K562 (cell line): ENCODE results near the gene FCHO2. TPM values are rescaled to one million over a fixed set of nuclear protein-coding genes. Genes with fewer than 3 reads are reported as not detected.

Experiments used
- ATAC-seq: fragments of 200-7000 bp; cut with Tn5 transposase; 3 replicates; pipeline ENCODE4 v1.9.1; 2020; ENCODE audit warnings: moderate library complexity
- BruUV-seq: library from RNA; stranded (reverse); fragments of 400-500 nt; replicated peaks from 2 replicates; lab custom pipeline; 2021; lab: Mats Ljungman, UMichigan
- CTCF ChIA-PET: fragments of 300-600 bp; formaldehyde crosslinking; extraction: SDS; loops from one replicate; lab custom pipeline; 2021; ENCODE audit warnings: low intra/inter-chr PET ratio; lab: Yijun Ruan, JAX
- POLR2A ChIA-PET: fragments of 300-600, 350-650 bp; sonication (Branson Sonifier 250); formaldehyde crosslinking; extraction: SDS; loops from one replicate; lab custom pipeline; 2021; ENCODE audit warnings: antibody characterized with exemption, inconsistent platforms; lab: Yijun Ruan, JAX
- DNase-seq, 4 experiments: peaks; one replicate each; pipeline versions ENCODE4 v3.0.0 to v3.0.0-alpha.2; 2011 to 2018; ENCODE audit warnings: low spot score in 3 of 4, mixed read lengths in 3 of 4; ENCODE audit errors: extremely low read depth in 1 of 4
- FAIRE-seq: peaks from 2 replicates; lab custom pipeline; 2011; peaks lifted over from hg19 to GRCh38; lab: Jason Lieb, UNC
- H2AFZ ChIP-seq: 2 replicates; pipeline ENCODE4 v1.6.0; 2011; ENCODE audit warnings: low read depth, low read length, control low read depth, inconsistent platforms
- H3K27ac ChIP-seq: fragments of 200-600 bp; 3 replicates; pipeline ENCODE4 v1.8.0; 2011; ENCODE audit warnings: low read depth, mild to moderate bottlenecking, control low read depth, inconsistent platforms, low read length, moderate library complexity, mixed read lengths; ENCODE audit errors: extremely low read depth
- H3K27me3 ChIP-seq, 2 experiments: fragments of 300-600 bp in 1 of 2; 2 replicates in 1 of 2; 3 replicates in 1 of 2; pipeline versions ENCODE4 v1.6.0 to v1.8.0; 2011; ENCODE audit warnings: inconsistent platforms in 2 of 2, low read length in 2 of 2, mild to moderate bottlenecking in 1 of 2, mixed read lengths in 1 of 2, moderate library complexity in 1 of 2; ENCODE audit not compliant: control insufficient read depth in 2 of 2, insufficient read depth in 2 of 2
- H3K36me3 ChIP-seq: fragments of 300-600 bp; 3 replicates; pipeline ENCODE4 v1.8.0; 2011; ENCODE audit warnings: mild to moderate bottlenecking, low read length, inconsistent platforms; ENCODE audit not compliant: control insufficient read depth, insufficient read depth
- H3K4me1 ChIP-seq, 2 experiments: fragments of 200-600 bp in 1 of 2; replicated peaks in 1 of 2; 2 replicates in 1 of 2; 3 replicates in 1 of 2; pipeline versions ENCODE4 v1.5.1 to v1.8.0; 2011; ENCODE audit warnings: inconsistent platforms in 2 of 2, low read length in 2 of 2, mild to moderate bottlenecking in 1 of 2, mixed read lengths in 1 of 2, moderate library complexity in 1 of 2; ENCODE audit not compliant: control insufficient read depth in 2 of 2, insufficient read depth in 2 of 2
- H3K4me2 ChIP-seq: 2 replicates; pipeline ENCODE4 v1.6.1; 2011; ENCODE audit warnings: low read length, control low read depth, inconsistent platforms, mixed read lengths; ENCODE audit not compliant: insufficient read depth
- H3K4me3 ChIP-seq: fragments of 200-600 bp; sonication (generic), shearing (Covaris generic); 2 replicates; pipeline ENCODE4 v1.5.1; 2016; ENCODE audit warnings: control low read depth, inconsistent platforms
- H3K79me2 ChIP-seq: fragments of 200-600 bp; 3 replicates; pipeline ENCODE4 v1.8.0; 2011; ENCODE audit warnings: low read length, inconsistent platforms; ENCODE audit not compliant: control insufficient read depth, insufficient read depth
- H3K9ac ChIP-seq, 2 experiments: 2 replicates each; pipeline versions ENCODE4 v1.6.0 to v1.6.1; 2011; ENCODE audit warnings: low read depth in 2 of 2, low read length in 2 of 2, control low read depth in 1 of 2, inconsistent platforms in 1 of 2, mild to moderate bottlenecking in 1 of 2, mixed read lengths in 1 of 2; ENCODE audit not compliant: insufficient read depth in 1 of 2
- H3K9me1 ChIP-seq: one replicate; pipeline ENCODE4 v1.6.0; 2011; ENCODE audit warnings: inconsistent platforms, mild to moderate bottlenecking, low read length, moderate library complexity; ENCODE audit not compliant: control insufficient read depth, insufficient read depth
- H3K9me3 ChIP-seq: replicated peaks from 2 replicates; pipeline ENCODE4 v1.5.1; 2011; ENCODE audit warnings: low read depth, low read length, inconsistent platforms; ENCODE audit not compliant: control insufficient read depth, insufficient read depth
- H4K20me1 ChIP-seq: replicated peaks from 2 replicates; pipeline ENCODE4 v1.6.1; 2011; ENCODE audit warnings: low read length, inconsistent platforms, mixed read lengths; ENCODE audit not compliant: control insufficient read depth, insufficient read depth
- HDAC6 ChIP-seq: IDR thresholded peaks from 2 replicates; pipeline ENCODE4 v1.6.1; 2012; ENCODE audit warnings: low read depth, mild to moderate bottlenecking, control low read depth, inconsistent platforms, low read length, moderate library complexity
- RCOR1 ChIP-seq, 2 experiments: IDR thresholded peaks; 2 replicates each; pipeline ENCODE4 v1.6.1; 2012; ENCODE audit warnings: low read depth in 2 of 2, low read length in 2 of 2, borderline replicate concordance in 1 of 2, improper control_type of control experiment in 1 of 2
- ZNF507 ChIP-seq: conservative IDR thresholded peaks from 2 replicates; pipeline ENCODE4 v1.6.1; 2017; ENCODE audit warnings: missing genetic modification characterization, missing compliant biosample characterization
- WGBS: fragments of 100-300 bp; shearing (Covaris generic); methylation state at CpG from one replicate; pipeline ENCODE4 v1.1.6; 2016; ENCODE audit warnings: low coverage, mixed read lengths; ENCODE audit not compliant: insufficient coverage; ENCODE audit errors: missing lambda C conversion rate; 5-methylcytosine and 5-hydroxymethylcytosine counted together
- in situ Hi-C: fragments of 300-500 bp; cut with MboI; formaldehyde crosslinking; loops from 4 replicates; pipeline ENCODE4 v1.15.0; 2018; ENCODE audit warnings: inconsistent platforms, mixed read lengths
- intact Hi-C: fragments of 100-400 bp; cut with micrococcal nuclease; formaldehyde crosslinking; loops from 2 replicates; pipeline ENCODE4 v1.14.2; 2022
- polyA plus RNA-seq, 8 experiments: library from polyadenylated mRNA; depleted of rRNA in 4 of 8; stranded (reverse) in 5 of 8; unstranded in 3 of 8; fragments of >200 nt; fragmentation: Nextera tagmentation in 2 of 8; fragmentation: Illumina TruSeq in 1 of 8; extraction: Ambion mirVana in 2 of 8; extraction: Trizol in 1 of 8; gene quantifications; 2 replicates each; pipeline versions ENCODE4 v1.2.1 to v1.2.3, GENCODE V29; 2011 to 2014; ENCODE audit warnings: inconsistent platforms in 1 of 8, missing spikeins in 1 of 8
- total RNA-seq, 7 experiments: library from RNA; depleted of rRNA in 6 of 7; stranded (reverse); fragments of >200 nt in 6 of 7; fragmentation: Illumina TruSeq in 2 of 7; extraction: Trizol in 2 of 7; gene quantifications; 2 replicates each; pipeline versions ENCODE4 v1.2.1 to v1.2.3, GENCODE V29; 2011 to 2021; ENCODE audit warnings: low replicate concordance in 1 of 7
- TF ChIP-seq, protein P1 (sequence below), 2 experiments: fragments of 150-350 bp in 1 of 2; IDR thresholded peaks; 2 replicates each; pipeline ENCODE4 v1.6.1; 2012 to 2016; ENCODE audit warnings: low read depth in 2 of 2, low read length in 2 of 2, mild to moderate bottlenecking in 1 of 2, moderate library complexity in 1 of 2

FCHO2 gene
- total and polyA plus RNA-seq, 9 of the 15 experiments (the other 6 are each of a cell fraction or from before 2014, with no cell fraction given): 4.4 to 13.4 (median 8.3) TPM

DNA sequence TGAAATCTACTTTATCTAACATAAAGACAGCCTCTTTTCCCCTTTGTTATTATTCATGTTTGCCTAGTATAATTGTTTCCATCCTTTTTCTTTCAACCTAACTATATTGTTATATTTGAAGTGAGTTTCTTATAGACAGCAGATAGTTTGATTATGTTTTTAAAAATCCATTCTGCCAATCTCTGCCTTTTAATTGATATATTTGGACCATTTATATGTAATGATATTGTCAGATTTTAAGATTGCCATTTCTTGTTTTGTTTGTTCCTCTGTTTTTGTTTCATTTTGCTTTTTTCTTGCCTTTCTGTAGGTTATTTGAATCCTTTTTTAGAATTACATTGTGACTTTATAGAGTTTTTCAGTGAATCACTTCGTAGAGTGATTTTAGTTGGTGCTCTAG, 89.8 kb downstream of the FCHO2 start:
- Histone ChIP-seq H3K9me3 (no peaks in the 10 kb centered on the region), H3K4me1 (no peaks in the 10 kb centered on the region), H3K36me3 (no peaks in the 10 kb centered on the region), H3K27ac (no peak overlapping the region), H3K27me3 (no peaks in the 10 kb centered on the region), H3K79me2 (no peaks in the 10 kb centered on the region), H4K20me1 (no peaks in the 10 kb centered on the region), H3K4me3 (no peak overlapping the region), H3K9me1 (no peaks in the 10 kb centered on the region), H3K9ac (no peak overlapping the region), H3K4me2 (no peak overlapping the region), H2AFZ (no peak overlapping the region)
- 77% methylated on average over 1 of the region's 1 CpG for WGBS
- ATAC-seq (no peak), DNase-seq (no peak), FAIRE-seq (no peak)
- no TSS peak for BruUV-seq
- TF ChIP-seq HDAC6 (no peak), ZNF507 (tag) (peak; percentile 93), RCOR1 (IDR thresholded peaks at IDR 0.05; ENCODE audit: borderline replicate concordance in 1 of 2, low read depth in 2 of 2, low read length in 2 of 2) (no peak)
- TF ChIP-seq, protein P1, sequence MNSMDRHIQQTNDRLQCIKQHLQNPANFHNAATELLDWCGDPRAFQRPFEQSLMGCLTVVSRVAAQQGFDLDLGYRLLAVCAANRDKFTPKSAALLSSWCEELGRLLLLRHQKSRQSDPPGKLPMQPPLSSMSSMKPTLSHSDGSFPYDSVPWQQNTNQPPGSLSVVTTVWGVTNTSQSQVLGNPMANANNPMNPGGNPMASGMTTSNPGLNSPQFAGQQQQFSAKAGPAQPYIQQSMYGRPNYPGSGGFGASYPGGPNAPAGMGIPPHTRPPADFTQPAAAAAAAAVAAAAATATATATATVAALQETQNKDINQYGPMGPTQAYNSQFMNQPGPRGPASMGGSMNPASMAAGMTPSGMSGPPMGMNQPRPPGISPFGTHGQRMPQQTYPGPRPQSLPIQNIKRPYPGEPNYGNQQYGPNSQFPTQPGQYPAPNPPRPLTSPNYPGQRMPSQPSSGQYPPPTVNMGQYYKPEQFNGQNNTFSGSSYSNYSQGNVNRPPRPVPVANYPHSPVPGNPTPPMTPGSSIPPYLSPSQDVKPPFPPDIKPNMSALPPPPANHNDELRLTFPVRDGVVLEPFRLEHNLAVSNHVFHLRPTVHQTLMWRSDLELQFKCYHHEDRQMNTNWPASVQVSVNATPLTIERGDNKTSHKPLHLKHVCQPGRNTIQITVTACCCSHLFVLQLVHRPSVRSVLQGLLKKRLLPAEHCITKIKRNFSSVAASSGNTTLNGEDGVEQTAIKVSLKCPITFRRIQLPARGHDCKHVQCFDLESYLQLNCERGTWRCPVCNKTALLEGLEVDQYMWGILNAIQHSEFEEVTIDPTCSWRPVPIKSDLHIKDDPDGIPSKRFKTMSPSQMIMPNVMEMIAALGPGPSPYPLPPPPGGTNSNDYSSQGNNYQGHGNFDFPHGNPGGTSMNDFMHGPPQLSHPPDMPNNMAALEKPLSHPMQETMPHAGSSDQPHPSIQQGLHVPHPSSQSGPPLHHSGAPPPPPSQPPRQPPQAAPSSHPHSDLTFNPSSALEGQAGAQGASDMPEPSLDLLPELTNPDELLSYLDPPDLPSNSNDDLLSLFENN (IDR thresholded peaks at IDR 0.05; ENCODE audit: low read depth in 2 of 2, low read length in 2 of 2): no peak
- in situ Hi-C loops: no loop called here
- ChIA-PET POLR2A (interaction anchor here (1.4 kb wide), 1 partner anchor 25 kb away, joined by 3 read pairs; no protein-coding TSS in a partner anchor), CTCF (no interaction called here)
- intact Hi-C loops: no loop called here
